ENCODE results near the gene CTNND2.

The CTNND2 gene

DNA sequence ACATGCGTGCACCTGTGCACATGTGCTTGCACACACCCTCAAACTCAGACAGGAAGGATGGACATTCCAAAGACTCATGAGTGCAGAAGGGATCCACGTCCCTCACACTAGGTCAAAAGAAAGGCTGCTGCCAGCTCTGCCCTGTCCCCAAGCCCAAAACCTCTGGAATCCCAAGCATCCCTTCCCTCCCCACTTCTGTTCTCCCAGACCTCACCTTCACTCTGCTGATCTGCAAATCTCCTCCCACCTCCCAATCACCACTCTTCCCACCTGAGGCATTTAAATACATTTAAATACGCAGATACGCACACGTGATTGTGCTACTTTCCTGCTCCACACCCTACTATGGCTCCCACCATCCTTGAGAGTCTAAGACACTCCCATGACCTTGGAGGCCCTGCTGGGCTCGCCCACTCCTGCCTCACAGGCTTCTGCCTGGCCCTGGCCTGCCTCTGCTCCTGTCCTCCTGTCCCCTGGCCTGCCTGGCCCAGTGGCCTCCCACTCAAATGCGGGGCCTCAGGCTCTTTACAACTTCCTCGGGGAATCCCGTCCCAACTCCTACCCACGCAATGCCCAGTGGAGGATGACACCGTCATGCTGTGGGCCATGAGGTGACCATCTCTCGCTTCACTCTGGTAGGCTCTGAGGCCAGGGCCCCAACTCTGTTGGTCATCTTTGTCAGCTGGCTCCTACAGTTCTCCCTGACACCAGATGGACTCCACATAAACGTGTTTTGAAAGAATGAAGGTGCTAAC is 664.8 kb downstream of the CTNND2 start:
- DNase-seq = no peak

- peak; percentile 80 for DNase-seq
Observed at GRCh38 chr5:11234501-11234911, 669.7 kb downstream of the CTNND2 start.

- DNase-seq = no peak
Observed at GRCh38 chr5:11230890-11231289, 673.4 kb downstream of the CTNND2 start.

DNA sequence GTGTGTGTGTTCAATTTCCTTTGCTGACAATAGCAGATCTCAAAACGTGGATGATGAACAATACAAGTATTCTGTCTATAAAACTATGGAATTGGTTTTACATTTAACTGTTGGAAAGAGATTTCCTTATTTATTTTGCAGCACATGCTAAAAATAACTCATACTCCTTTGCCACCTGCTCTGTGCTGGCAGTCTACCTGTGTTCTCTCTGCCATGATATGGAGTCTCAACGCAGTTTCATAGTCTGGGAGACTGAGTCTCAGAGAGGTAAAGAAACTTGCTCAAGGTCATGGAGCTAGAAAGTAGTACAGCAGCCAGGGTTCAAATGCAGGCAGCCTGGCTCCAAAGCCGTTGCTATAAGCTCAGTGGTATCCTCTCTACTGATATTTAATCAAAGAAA is 677.2 kb downstream of the CTNND2 start:
- no peak for DNase-seq

DNA sequence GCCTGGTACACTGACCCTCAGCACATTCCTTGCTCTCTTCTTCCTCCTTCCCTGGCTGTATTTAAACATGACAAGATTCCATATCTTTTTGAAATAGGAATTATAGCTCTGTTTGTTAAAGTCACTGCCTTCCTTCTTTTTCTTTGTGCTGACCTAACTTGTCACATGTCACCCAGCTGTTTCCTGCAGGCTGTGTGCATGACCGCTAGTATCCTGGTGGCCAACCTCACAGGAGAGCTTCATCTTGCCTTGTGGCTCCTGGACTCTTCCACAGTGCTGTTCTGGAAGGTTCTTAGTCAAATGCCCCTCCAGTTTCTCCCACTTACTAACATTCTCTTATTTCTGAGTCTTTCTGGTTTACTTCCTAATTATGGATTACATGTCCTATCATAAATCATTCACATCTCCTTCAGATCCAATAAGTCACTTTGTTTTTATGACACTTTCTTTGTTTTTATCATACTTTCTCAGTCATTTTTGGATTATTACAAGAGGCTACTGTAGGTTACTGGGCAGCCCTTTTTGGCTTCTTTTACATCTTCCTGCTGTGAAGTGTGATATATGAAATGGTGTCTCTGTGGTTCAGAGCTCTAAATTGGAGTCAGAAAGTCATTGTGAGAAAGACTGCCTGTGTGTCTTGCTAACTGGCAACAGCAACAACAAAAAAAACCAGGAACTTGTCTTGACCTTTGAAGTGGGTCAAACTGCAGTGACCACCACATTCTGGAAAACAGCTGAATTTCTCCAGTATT is 679.6 kb downstream of the CTNND2 start:
- no peak for DNase-seq

- no peak for DNase-seq
Observed at GRCh38 chr5:11222169-11222568, 682.1 kb downstream of the CTNND2 start.

GRCh38 chr5:11214864-11215644 is 689.2 kb downstream of the CTNND2 start:
- DNase-seq = no peak

GRCh38 chr5:11212706-11213105 is 691.5 kb downstream of the CTNND2 start:
- peak; percentile 8 for DNase-seq

- no peak for DNase-seq
Observed at GRCh38 chr5:11197726-11198125, 706.5 kb downstream of the CTNND2 start.

DNA sequence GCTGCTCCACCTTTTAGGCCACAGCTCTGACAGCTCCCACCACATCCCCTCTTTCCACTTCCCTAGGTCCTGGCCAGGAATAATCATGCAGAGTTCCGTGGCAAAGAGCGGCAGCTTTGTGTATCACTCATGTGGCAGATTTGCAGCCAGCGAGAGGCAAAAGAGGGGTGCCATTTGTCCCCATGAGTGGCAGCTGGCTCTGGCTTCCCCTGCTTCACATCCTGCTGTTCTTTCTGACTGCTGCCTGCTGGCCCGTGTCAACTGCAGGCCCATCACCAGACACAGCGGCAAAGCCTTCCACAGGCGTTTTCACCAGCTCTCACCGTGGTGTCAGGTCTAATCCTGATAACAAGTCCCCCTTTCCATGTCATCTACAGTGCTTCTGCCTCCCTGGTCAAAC is 712.6 kb downstream of the CTNND2 start:
- no peak for DNase-seq

DNA sequence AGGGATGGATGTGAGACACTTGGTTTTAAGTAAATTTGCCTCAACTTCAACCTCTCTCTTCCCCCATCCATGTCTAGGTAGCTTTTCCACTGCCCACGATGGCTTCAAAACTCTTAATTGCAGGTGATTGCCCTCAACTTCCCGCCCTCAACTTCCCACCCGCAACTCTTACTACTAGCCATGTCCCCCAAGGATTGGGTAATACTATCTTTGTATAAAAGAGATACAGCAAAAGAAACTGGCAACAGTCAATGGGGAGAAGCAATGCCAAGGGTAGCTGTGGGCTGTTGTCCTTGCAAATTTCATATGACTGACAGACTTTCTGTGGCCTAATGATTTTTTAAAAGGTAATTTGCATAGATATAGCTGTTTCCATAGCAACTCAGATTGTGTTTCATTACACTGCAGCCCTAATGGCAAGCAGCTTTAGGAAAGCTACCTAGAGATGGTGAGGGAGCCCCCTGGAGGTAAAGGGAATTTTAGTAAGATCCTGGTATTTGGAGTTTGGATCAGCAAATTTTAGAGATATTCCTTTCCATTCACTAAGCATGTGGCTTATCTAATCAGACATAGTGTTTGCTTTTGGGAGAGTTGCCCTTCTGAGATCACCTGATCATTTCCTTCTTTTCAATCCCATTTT is 721.7 kb downstream of the CTNND2 start:
- DNase-seq = peak; percentile 39

GRCh38 chr5:11181940-11182339 is 722.3 kb downstream of the CTNND2 start:
- no peak for DNase-seq

GRCh38 chr5:11180890-11181289 is 723.4 kb downstream of the CTNND2 start:
- no peak for DNase-seq

GRCh38 chr5:11177999-11178711 is 726.1 kb downstream of the CTNND2 start:
- no peak for DNase-seq

DNA sequence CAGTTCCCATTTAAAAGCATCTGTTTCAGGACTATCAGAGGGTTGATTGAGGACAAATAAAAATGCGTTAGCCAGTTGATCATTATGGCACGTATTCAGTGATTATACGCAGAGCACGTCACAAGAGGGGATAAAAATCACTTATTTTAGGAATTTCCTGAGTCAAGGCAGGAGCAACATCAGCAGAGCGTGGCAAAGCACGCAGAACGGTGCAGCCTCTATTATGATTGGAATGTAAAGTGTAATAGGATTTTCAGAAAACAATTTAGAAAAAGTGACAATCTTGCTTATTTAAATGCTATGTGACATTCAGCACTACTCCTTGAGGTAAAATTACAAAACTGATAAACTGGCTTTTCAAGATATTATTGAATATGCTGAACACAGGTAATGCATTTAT is 729.7 kb downstream of the CTNND2 start:
- no peak for DNase-seq

DNA sequence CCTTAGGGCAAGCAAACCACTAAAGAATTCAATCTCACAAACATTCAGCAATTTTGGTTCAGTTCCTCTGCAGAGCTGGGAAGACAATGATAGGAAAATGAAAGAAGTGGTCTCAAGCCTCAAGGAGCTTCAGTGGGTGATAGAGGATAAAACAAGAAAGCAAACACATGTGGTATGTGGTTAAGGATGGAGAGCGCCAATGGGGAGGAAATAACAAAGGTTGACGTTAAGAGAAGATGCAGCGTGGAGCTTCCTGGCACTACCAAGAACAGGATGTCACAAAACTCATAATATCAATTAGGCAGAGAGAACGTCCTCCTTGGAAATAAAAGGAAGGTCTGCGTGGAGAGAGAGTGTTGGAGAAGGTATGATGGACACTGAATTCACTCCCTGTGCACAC is 731.8 kb downstream of the CTNND2 start:
- DNase-seq = no peak

- no peak for DNase-seq
Observed at GRCh38 chr5:11171236-11171635, 733.0 kb downstream of the CTNND2 start.

- no peak for DNase-seq
Observed at GRCh38 chr5:11166923-11167322, 737.3 kb downstream of the CTNND2 start.

DNA sequence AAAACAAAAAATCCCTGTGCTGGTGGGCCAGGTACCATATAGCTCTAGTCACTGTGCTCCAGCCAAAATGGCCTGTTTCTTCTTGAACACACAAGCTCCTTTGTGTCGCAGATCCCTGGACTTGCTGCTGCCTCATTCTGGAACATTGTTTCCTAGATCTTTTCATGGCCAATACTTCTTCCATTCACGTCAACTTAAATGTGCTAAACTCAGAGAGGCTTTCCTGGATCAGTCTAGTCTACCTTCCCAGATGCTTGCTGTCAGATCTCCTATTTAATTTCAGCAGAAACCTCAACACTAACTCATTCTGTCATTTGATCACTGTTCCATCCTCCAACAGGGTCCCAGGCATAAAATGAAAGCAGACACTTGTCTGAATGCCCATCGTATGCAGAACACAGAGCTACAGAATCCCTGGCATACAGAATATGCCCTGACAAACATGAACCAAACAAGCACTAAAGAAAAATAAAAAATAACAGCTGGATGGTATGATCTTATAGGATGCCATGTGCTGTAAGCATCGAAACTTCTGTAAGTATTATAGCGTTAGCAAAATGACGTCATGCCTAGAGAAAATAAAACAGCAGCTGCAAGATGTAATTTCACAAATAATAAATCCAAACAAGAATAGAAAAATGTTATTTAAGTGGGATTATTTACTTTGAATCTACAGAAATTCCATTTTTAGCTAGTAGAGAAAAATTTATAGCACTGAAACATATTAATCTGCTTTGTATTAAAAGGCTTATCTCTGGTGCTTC is 739.5 kb downstream of the CTNND2 start:
- DNase-seq = no peak

GRCh38 chr5:11157132-11157531 is 747.1 kb downstream of the CTNND2 start:
- DNase-seq = no peak

- DNase-seq = no peak
Observed at GRCh38 chr5:11153670-11154382, 750.4 kb downstream of the CTNND2 start.
